A549 (cell line): ENCODE results near the gene PPP6R3.
"Not testable (repeated sequence)": the region's sequence is repeated elsewhere in the genome, so short reads cannot be mapped to it uniquely, and the experiment has no call there.

Experiments used
- CBX2 ChIP-seq: fragments of 200-600 bp; sonication (generic); IDR thresholded peaks from 2 replicates; pipeline ENCODE4 v1.6.1; 2016; ENCODE audit warnings: low read depth, mild to moderate bottlenecking, borderline replicate concordance
- CBX8 ChIP-seq: fragments of 200-600 bp; sonication (generic); IDR thresholded peaks from 2 replicates; pipeline ENCODE4 v1.6.1; 2016
- CEBPB ChIP-seq, 2 experiments: fragments of >200 bp in 1 of 2; sonication (Bioruptor Twin) in 1 of 2; formaldehyde crosslinking in 1 of 2; IDR thresholded peaks; 2 replicates each; pipeline ENCODE4 v1.6.1; 2012 to 2016
- CTCF ChIP-seq: fragments of >200 bp; sonication (Bioruptor Twin); formaldehyde crosslinking; IDR thresholded peaks from 3 replicates; pipeline ENCODE4 v1.5.1; 2016
- JUNB ChIP-seq: fragments of >200 bp; sonication (Bioruptor Twin); formaldehyde crosslinking; IDR thresholded peaks from 2 replicates; pipeline ENCODE4 v1.6.1; 2016
- MAX ChIP-seq: IDR thresholded peaks from 2 replicates; pipeline ENCODE4 v1.6.1; 2012
- USF2 ChIP-seq: fragments of 450-650 bp; IDR thresholded peaks from 2 replicates; pipeline ENCODE4 v1.6.1; 2014; ENCODE audit warnings: antibody characterized with exemption

- TF ChIP-seq CBX2; CBX8; CTCF; CEBPB (IDR thresholded peaks at IDR 0.05); JUNB; USF2; MAX: not testable (repeated sequence)
Observed at GRCh38 chr11:68628837-68629236, 168.3 kb downstream of the PPP6R3 start.
